Measurements from ENCODE around the gene ZNF577. TPM values are rescaled to one million over a fixed set of nuclear protein-coding genes. Genes with fewer than 3 reads are reported as not detected.

Gene ZNF577
- total and polyA plus RNA-seq, 2 of the 13 experiments (the other 11 are each of a cell fraction or from before 2014, with no cell fraction given), result 5.7 to 7.6 TPM

- peak; percentile 89 for TF ChIP-seq HINFP (CRISPR knock-in tag; IDR thresholded peaks at IDR 0.05; ENCODE audit: low read depth)
- TF ChIP-seq ZNF800 (CRISPR knock-in tag; IDR thresholded peaks at IDR 0.05), result no peak
- no peak for TF ChIP-seq NKX3-1 (CRISPR knock-in tag; IDR thresholded peaks at IDR 0.05)
- TF ChIP-seq MEF2D (CRISPR knock-in tag; IDR thresholded peaks at IDR 0.05), result 0 out of 2 replicates have a peak, but pooled peaks have one; percentile 25
- no peak for TF ChIP-seq GFI1 (CRISPR knock-in tag; IDR thresholded peaks at IDR 0.05; ENCODE audit: borderline replicate concordance)
- no peak for TF ChIP-seq SRY (CRISPR knock-in tag; IDR thresholded peaks at IDR 0.05)
- TF ChIP-seq ZNF530 (CRISPR knock-in tag; IDR thresholded peaks at IDR 0.05; ENCODE audit: low read depth), result no peak
- no peak for TF ChIP-seq ZSCAN22 (CRISPR knock-in tag; IDR thresholded peaks at IDR 0.05)
- 0 out of 2 replicates have a peak, but pooled peaks have one; percentile 40 for TF ChIP-seq ISL2 (CRISPR knock-in tag; IDR thresholded peaks at IDR 0.05)
- no peak for TF ChIP-seq TFE3 (CRISPR knock-in tag; IDR thresholded peaks at IDR 0.05)
- peak; percentile 84; the same call in 1 of the 2 replicates for TF ChIP-seq GTF3A (CRISPR knock-in tag; conservative IDR thresholded peaks at IDR 0.05)
- TF ChIP-seq KLF13 (CRISPR knock-in tag; IDR thresholded peaks at IDR 0.05), result no peak
- peak; percentile 73 for TF ChIP-seq SALL1 (CRISPR knock-in tag; IDR thresholded peaks at IDR 0.05)
- no peak for TF ChIP-seq EED (CRISPR knock-in tag; IDR thresholded peaks at IDR 0.05)
- no peak for TF ChIP-seq NONO (IDR thresholded peaks at IDR 0.05)
- TF ChIP-seq NONO (CRISPR knock-in tag; conservative IDR thresholded peaks at IDR 0.05), result no peak
- no peak for TF ChIP-seq SP2 (CRISPR knock-in tag; IDR thresholded peaks at IDR 0.05)
- TF ChIP-seq ZNF709 (CRISPR knock-in tag; IDR thresholded peaks at IDR 0.05), result no peak
- no peak for TF ChIP-seq ZFYVE20 (CRISPR knock-in tag; IDR thresholded peaks at IDR 0.05; ENCODE audit: borderline replicate concordance, low read depth)
- TF ChIP-seq NFRKB (IDR thresholded peaks at IDR 0.05), result no peak
- no peak for TF ChIP-seq ZBTB14 (CRISPR knock-in tag; IDR thresholded peaks at IDR 0.05)
- TF ChIP-seq ZSCAN25 (CRISPR knock-in tag; IDR thresholded peaks at IDR 0.05), result no peak
- TF ChIP-seq DRAP1 (CRISPR knock-in tag; IDR thresholded peaks at IDR 0.05), result peak; percentile 52
- TF ChIP-seq PPARG (CRISPR knock-in tag; conservative IDR thresholded peaks at IDR 0.05), result peak; percentile 53
- TF ChIP-seq HOXA5 (CRISPR knock-in tag; IDR thresholded peaks at IDR 0.05), result no peak; the same call in 1 of the 2 replicates
These were observed 16.8 kb upstream of the ZNF577 start, which contains the start of gene ZNF649 (continued) for GRCh38 chr19:51904331-51905165.
